Nephron progenitor cell (in vitro differentiated cells): ENCODE data around the gene RPL27A.

Source experiments
- DNase-seq: peaks from one replicate; pipeline ENCODE4 v3.0.0; 2021
- H3K27ac Mint-ChIP-seq: 2 replicates; pipeline ENCODE4 v1.8.0; 2021; ENCODE audit warnings: mild to moderate bottlenecking, moderate library complexity, mixed read lengths
- H3K27me3 Mint-ChIP-seq: 2 replicates; pipeline ENCODE4 v1.8.0; 2021; ENCODE audit warnings: mild to moderate bottlenecking, low read depth, mixed read lengths; ENCODE audit not compliant: poor library complexity
- H3K36me3 Mint-ChIP-seq: 2 replicates; pipeline ENCODE4 v1.8.0; 2021; ENCODE audit warnings: low read depth, mixed read lengths
- H3K4me1 Mint-ChIP-seq: 2 replicates; pipeline ENCODE4 v1.8.0; 2021; ENCODE audit warnings: mixed read lengths
- H3K4me3 Mint-ChIP-seq: 2 replicates; pipeline ENCODE4 v1.8.0; 2021; ENCODE audit warnings: mild to moderate bottlenecking, moderate library complexity, mixed read lengths
- H3K9me3 Mint-ChIP-seq: 2 replicates; pipeline ENCODE4 v1.8.0; 2021; ENCODE audit warnings: mild to moderate bottlenecking, moderate library complexity, mixed read lengths
- TF ChIP-seq, protein P1 (sequence below): fragments of 200-600 bp; sonication (generic); IDR thresholded peaks from 2 replicates; pipeline ENCODE4 v1.5.0; 2021; ENCODE audit warnings: antibody characterized with exemption

Gene RPL27A

DNA sequence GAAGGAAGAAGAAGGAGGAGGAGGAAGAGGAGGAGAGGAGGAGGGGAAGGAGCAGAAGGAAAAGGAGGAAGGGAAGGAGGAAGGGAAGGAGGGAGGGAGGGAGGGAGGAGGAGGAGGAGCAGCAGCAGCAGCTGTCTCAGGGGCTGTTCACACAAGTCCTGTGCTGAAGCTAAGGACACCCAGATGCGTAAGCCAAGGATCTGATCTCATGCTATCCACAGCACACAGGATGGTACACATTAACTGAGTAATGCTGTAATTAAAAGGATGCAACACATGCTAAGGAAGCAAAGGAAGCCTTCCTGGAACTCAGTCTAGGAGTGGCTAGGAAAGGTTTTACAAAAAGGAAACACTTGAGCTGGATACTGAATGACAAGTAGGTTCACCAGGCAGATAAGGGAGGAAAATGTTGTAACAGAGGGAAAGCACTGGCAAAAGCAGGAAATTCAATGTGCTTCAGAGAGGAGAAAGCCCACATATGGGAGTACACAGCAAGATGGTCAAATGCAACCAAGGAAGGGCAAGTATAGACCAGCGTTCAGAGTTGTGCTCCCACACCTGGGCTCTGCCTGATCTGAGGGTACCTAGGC is 32.1 kb upstream of the RPL27A start:
- H3K4me1 Mint-ChIP-seq: no peaks in the 10 kb centered on the region
- no peak for DNase-seq

DNA sequence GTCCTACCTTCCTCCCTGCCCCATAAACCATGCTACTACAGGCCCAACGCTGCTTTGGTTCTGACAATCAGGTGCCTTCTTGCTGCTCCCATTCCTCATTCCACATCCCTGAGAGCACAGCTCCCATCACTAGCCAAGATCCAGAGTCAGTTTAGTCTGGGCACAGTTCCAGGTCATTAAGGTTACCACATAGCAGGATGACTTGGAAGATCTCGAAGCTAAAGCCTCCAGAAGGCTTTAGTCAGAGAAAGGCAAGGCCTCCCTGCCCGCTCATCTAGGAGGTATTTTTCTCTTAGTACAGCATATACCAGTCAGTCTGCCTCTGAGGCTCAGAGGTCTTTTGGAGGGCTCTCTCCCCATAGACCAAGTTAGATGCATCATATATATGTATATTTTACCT is 30.5 kb upstream of the RPL27A start:
- TF ChIP-seq, protein P1, sequence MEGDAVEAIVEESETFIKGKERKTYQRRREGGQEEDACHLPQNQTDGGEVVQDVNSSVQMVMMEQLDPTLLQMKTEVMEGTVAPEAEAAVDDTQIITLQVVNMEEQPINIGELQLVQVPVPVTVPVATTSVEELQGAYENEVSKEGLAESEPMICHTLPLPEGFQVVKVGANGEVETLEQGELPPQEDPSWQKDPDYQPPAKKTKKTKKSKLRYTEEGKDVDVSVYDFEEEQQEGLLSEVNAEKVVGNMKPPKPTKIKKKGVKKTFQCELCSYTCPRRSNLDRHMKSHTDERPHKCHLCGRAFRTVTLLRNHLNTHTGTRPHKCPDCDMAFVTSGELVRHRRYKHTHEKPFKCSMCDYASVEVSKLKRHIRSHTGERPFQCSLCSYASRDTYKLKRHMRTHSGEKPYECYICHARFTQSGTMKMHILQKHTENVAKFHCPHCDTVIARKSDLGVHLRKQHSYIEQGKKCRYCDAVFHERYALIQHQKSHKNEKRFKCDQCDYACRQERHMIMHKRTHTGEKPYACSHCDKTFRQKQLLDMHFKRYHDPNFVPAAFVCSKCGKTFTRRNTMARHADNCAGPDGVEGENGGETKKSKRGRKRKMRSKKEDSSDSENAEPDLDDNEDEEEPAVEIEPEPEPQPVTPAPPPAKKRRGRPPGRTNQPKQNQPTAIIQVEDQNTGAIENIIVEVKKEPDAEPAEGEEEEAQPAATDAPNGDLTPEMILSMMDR: no peak
- no peak for DNase-seq
- no peaks in the 10 kb centered on the region for H3K36me3 Mint-ChIP-seq
- H3K4me1 Mint-ChIP-seq: no peaks in the 10 kb centered on the region
- no peak overlapping the region for H3K4me3 Mint-ChIP-seq
- no peak overlapping the region for H3K27ac Mint-ChIP-seq
- no peaks in the 10 kb centered on the region for H3K27me3 Mint-ChIP-seq
- no peaks in the 10 kb centered on the region for H3K9me3 Mint-ChIP-seq

More for the DNA sequence above, 32.1 kb upstream of the RPL27A start:
- no peaks in the 10 kb centered on the region for H3K36me3 Mint-ChIP-seq
- H3K9me3 Mint-ChIP-seq: no peaks in the 10 kb centered on the region
- no peak overlapping the region for H3K4me3 Mint-ChIP-seq
- peak overlapping the region; percentile 9 for H3K27ac Mint-ChIP-seq
- no peaks in the 10 kb centered on the region for H3K27me3 Mint-ChIP-seq
- TF ChIP-seq, protein P1: no peak

DNA sequence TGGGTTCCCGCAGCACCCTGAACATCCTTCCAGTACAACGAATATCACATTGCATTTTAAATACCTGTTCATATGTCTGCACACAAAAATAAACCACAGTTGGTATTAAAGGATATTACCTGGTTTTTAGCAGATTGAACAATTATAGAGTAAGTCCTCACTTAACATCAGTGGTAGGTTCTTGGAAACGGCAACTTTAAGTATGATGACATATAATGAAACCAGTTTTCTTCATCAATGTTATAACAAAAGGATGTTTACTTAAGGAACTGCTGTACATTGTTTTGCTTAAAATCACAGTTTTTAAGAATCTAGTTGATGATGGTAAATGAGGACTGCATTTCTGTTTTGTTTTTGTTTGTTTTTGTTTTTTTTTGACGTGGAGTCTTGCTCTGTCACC is 28.1 kb upstream of the RPL27A start:
- Mint-ChIP-seq H3K27me3 (no peaks in the 10 kb centered on the region), H3K4me1 (peaks cover 14% of the 10 kb centered on the region), H3K4me3 (no peak overlapping the region), H3K9me3 (no peaks in the 10 kb centered on the region), H3K36me3 (no peaks in the 10 kb centered on the region), H3K27ac (no peak overlapping the region)
- DNase-seq: no peak
- TF ChIP-seq, protein P1: no peak

DNA sequence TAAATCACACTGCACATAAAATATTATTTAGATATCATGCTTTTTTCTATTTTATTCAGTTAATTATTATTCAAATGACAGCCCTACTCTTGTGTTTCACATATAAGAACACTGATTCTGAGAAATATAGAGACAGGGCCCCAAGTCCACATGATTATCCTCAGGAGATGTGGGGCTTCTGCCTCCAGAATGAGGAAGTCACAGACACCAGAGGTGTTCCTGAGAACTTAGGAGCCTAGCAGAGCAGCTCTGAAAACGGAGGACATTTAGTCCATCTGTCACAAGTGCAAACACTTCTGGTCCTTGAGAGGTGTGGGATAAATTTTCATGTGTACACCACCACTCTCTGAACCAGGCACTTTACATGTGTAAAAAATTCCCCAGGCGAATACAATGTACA is 26.3 kb upstream of the RPL27A start:
- no peak for DNase-seq
- H3K36me3 Mint-ChIP-seq: no peaks in the 10 kb centered on the region
- no peaks in the 10 kb centered on the region for H3K9me3 Mint-ChIP-seq
- H3K27ac Mint-ChIP-seq: no peak overlapping the region
- TF ChIP-seq, protein P1: no peak
- peaks cover 2% of the 10 kb centered on the region for H3K27me3 Mint-ChIP-seq
- no peak overlapping the region for H3K4me3 Mint-ChIP-seq
- peaks cover 26% of the 10 kb centered on the region for H3K4me1 Mint-ChIP-seq

DNA sequence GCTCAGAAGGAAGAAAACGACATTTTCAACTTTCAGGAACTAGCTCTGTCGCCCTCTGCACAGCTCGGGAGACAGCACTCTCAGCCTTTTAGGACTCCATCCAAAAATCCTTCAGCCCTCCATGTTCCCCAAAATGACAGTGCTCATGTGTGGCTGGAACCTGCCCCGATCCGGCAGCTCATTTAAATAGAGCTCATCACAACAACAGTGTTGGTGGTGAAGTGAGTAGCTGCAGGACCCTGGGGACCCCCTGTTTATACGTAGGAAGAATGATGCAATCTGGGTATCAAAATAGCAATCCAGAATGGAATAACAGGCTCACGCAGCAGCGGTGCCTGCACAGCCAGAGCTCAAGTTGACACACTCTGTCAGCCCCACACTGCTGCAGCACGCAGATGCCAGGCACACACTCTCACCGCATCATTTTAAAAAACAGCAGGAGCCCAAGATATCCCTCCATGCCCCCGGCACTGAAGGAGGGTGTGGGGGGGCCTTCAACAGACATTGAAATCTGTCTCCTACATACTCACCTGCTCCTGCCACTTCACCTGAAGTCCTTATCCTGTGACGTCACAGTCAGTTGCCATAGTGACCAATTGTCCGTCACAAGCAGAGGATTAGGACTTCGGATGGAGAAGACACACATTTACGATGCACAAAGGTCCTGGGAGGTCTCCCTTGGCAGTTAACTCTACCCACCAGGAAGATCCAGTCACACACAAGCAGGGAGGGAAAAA is 24.1 kb upstream of the RPL27A start:
- H3K36me3 Mint-ChIP-seq: no peaks in the 10 kb centered on the region
- H3K9me3 Mint-ChIP-seq: no peaks in the 10 kb centered on the region
- TF ChIP-seq, protein P1: no peak
- peaks cover 2% of the 10 kb centered on the region for H3K27me3 Mint-ChIP-seq
- H3K4me1 Mint-ChIP-seq: peaks cover 38% of the 10 kb centered on the region
- no peak overlapping the region for H3K4me3 Mint-ChIP-seq
- peak overlapping the region; percentile 33 for H3K27ac Mint-ChIP-seq
- DNase-seq: no peak
